Dermis lymphatic vessel endothelial cell (primary cell): ENCODE results near the gene ZNF346. TPM values are rescaled to one million over a fixed set of nuclear protein-coding genes. Genes with fewer than 3 reads are reported as not detected.

Experiments used
- total RNA-seq: library from RNA; depleted of rRNA; stranded (reverse); fragments of >200 nt; gene quantifications from 2 replicates; pipeline ENCODE4 v1.2.1, GENCODE V29; 2014

Gene ZNF346
- 15.6 and 16.0 TPM in 2 replicates for total RNA-seq

GRCh38 chr5:177022386-177023302 lies at the start of gene ZNF346:
Gene ZNF346, plus strand, starts transcription at chr5:177022696. Its CDS starts 43 bp downstream, at chr5:177022739.

GRCh38 chr5:177006265-177006972 lies 16.1 kb upstream of the ZNF346 start, which contains the start of gene UIMC1:
Gene UIMC1, minus strand, starts transcription at chr5:177006779. Its CDS starts 24,164 bp downstream, at chr5:176982615.

GRCh38 chr5:177086654-177087397 lies 64.3 kb downstream of the ZNF346 start, which contains the start of gene FGFR4:
Gene FGFR4, plus strand, starts transcription at chr5:177086915. Its CDS starts 2,688 bp downstream, at chr5:177089603.

Other genes with a start within 250 kb of the ZNF346 start
- gene UNC5A, start 212.1 kb upstream of the ZNF346 start, total RNA-seq = 0.22 and 0.26 TPM in 2 replicates
- gene HK3, start 123.3 kb upstream of the ZNF346 start, total RNA-seq = under 0.01 TPM in 1 of 2 replicates, not detected in the other
- gene UIMC1, start 15.9 kb upstream of the ZNF346 start, total RNA-seq = 38.3 and 39.3 TPM in 2 replicates
- 1.3 and 3.3 TPM in 2 replicates for gene FGFR4, start 64.2 kb downstream of the ZNF346 start, total RNA-seq
- 23.4 and 33.4 TPM in 2 replicates for gene NSD1, start 111.1 kb downstream of the ZNF346 start, total RNA-seq